Muscle of leg (tissue), 11 donors: Measurements from ENCODE around the gene GPS2. TPM values are rescaled to one million over a fixed set of nuclear protein-coding genes. Genes with fewer than 3 reads are reported as not detected.
"Not testable (repeated sequence)": the region's sequence is repeated elsewhere in the genome, so short reads cannot be mapped to it uniquely, and the experiment has no call there.

ENCODE experiments used
- DNase-seq: peaks from one replicate; pipeline ENCODE4 v3.0.0; 2013
- H3K27ac ChIP-seq: one replicate; pipeline ENCODE4 v1.5.1; 2013; ENCODE audit warnings: mild to moderate bottlenecking, low read length, control low read depth
- H3K27me3 ChIP-seq: one replicate; pipeline ENCODE4 v1.6.1; 2013; ENCODE audit warnings: low read length; ENCODE audit not compliant: control insufficient read depth, insufficient read depth
- H3K36me3 ChIP-seq: one replicate; pipeline ENCODE4 v1.6.1; 2013; ENCODE audit warnings: low read length; ENCODE audit not compliant: control insufficient read depth, insufficient read depth
- H3K4me1 ChIP-seq: one replicate; pipeline ENCODE4 v1.6.1; 2013; ENCODE audit warnings: low read length; ENCODE audit not compliant: control insufficient read depth, insufficient read depth
- H3K4me3 ChIP-seq: one replicate; pipeline ENCODE4 v1.5.1; 2013; ENCODE audit warnings: low read length, control low read depth
- H3K9me3 ChIP-seq: replicated peaks from 2 replicates; pipeline ENCODE4 v1.6.1; 2013; ENCODE audit warnings: low read depth, low read length; ENCODE audit not compliant: control insufficient read depth
- WGBS: methylation state at CpG from one replicate; pipeline ENCODE4 v1.1.5; 2013; ENCODE audit warnings: missing lambda C conversion rate; ENCODE audit not compliant: insufficient coverage; 5-methylcytosine and 5-hydroxymethylcytosine counted together
- polyA plus RNA-seq, 8 donors: library from polyadenylated mRNA; unstranded; fragments of 120-200 nt; gene quantifications; one replicate each; pipeline versions ENCODE4 v1.2.1 to v1.2.3, GENCODE V29; 2013; ENCODE audit warnings: inconsistent platforms in 1 of 8, low replicate concordance in 1 of 8; ENCODE audit not compliant: insufficient read length in 8 of 8, insufficient read depth in 1 of 8
- total RNA-seq: library from RNA; stranded (reverse); fragments of 120-200 nt; gene quantifications from one replicate; pipeline ENCODE4 v1.2.4, GENCODE V29; 2013

Gene GPS2
- total and polyA plus RNA-seq, 9 donors: 34.7 to 65.9 (median 59.6) TPM

- Histone ChIP-seq H3K4me1 (peaks cover under 1% of the 10 kb centered on the region), H3K27ac (no peak overlapping the region), H3K4me3 (no peak overlapping the region), H3K9me3 (no peaks in the 10 kb centered on the region), H3K36me3 (no peaks in the 10 kb centered on the region), H3K27me3 (peaks cover 28% of the 10 kb centered on the region)
- peak; percentile 7 for DNase-seq
- 85% methylated on average over 6 of the region's 13 CpGs for WGBS
These were observed 26.7 kb upstream of the GPS2 start for GRCh38 chr17:7341842-7342241.

- Histone ChIP-seq H3K27ac (no peak overlapping the region), H3K4me3 (no peak overlapping the region), H3K36me3 (no peaks in the 10 kb centered on the region), H3K9me3 (no peaks in the 10 kb centered on the region), H3K27me3 (peaks cover 36% of the 10 kb centered on the region), H3K4me1 (peaks cover 5% of the 10 kb centered on the region)
- 83% methylated on average over 1 of the region's 2 CpGs for WGBS
- DNase-seq: peak; percentile 16
These were observed 25.0 kb upstream of the GPS2 start for GRCh38 chr17:7340179-7340578.

- WGBS: 77% methylated on average over 6 of the region's 7 CpGs
- DNase-seq, H3K36me3 ChIP-seq, H3K9me3 ChIP-seq, H3K4me3 ChIP-seq, H3K27ac ChIP-seq: not testable (repeated sequence)
- H3K4me1 ChIP-seq: peaks cover 11% of the 10 kb centered on the region
- H3K27me3 ChIP-seq: peaks cover 30% of the 10 kb centered on the region
These were observed 22.4 kb upstream of the GPS2 start for GRCh38 chr17:7337600-7337999.

- Histone ChIP-seq H3K27me3 (peaks cover 27% of the 10 kb centered on the region), H3K4me1 (peaks cover 11% of the 10 kb centered on the region), H3K4me3 (no peak within 1 kb of the TSS), H3K27ac (no peak within 1 kb of the TSS), H3K9me3 (no peaks in the 10 kb centered on the region), H3K36me3 (no peaks in the 10 kb centered on the region)
- WGBS: 27% methylated on average over 6 of the region's 17 CpGs
- no peak for DNase-seq
These were observed 21.3 kb upstream of the GPS2 start, which contains the start of gene ACAP1 for GRCh38 chr17:7336240-7337175. Gene ACAP1, plus strand, starts transcription at chr17:7336529. Its CDS starts 206 bp downstream, at chr17:7336735.

- 72% methylated on average over 9 of the region's 13 CpGs for WGBS
- not testable (repeated sequence) for DNase-seq, H3K4me3 ChIP-seq, H3K9me3 ChIP-seq, H3K27ac ChIP-seq, H3K36me3 ChIP-seq
- Histone ChIP-seq H3K27me3 (peaks cover 21% of the 10 kb centered on the region), H3K4me1 (peaks cover 12% of the 10 kb centered on the region)
These were observed 20.6 kb upstream of the GPS2 start for GRCh38 chr17:7335765-7336164.

GRCh38 chr17:7334938-7335538 is 19.9 kb upstream of the GPS2 start:
- peaks cover 18% of the 10 kb centered on the region for H3K4me1 ChIP-seq
- DNase-seq: no peak
- no peak overlapping the region for H3K4me3 ChIP-seq
- H3K36me3 ChIP-seq: no peaks in the 10 kb centered on the region
- no peak overlapping the region for H3K27ac ChIP-seq
- 92% methylated on average over 2 of the region's 3 CpGs for WGBS
- H3K9me3 ChIP-seq: no peaks in the 10 kb centered on the region
- peaks cover 20% of the 10 kb centered on the region for H3K27me3 ChIP-seq

GRCh38 chr17:7332600-7333069 is 17.5 kb upstream of the GPS2 start:
- not testable (repeated sequence) for H3K4me3 ChIP-seq, DNase-seq, H3K36me3 ChIP-seq, H3K27ac ChIP-seq, H3K9me3 ChIP-seq
- peaks cover 19% of the 10 kb centered on the region for H3K27me3 ChIP-seq
- H3K4me1 ChIP-seq: peaks cover 26% of the 10 kb centered on the region
- 47% methylated on average over 6 of the region's 14 CpGs for WGBS

GRCh38 chr17:7332111-7332510 is 17.0 kb upstream of the GPS2 start:
- Histone ChIP-seq H3K27me3 (peaks cover 17% of the 10 kb centered on the region), H3K36me3 (peaks cover 4% of the 10 kb centered on the region), H3K4me1 (peaks cover 26% of the 10 kb centered on the region), H3K27ac (no peak overlapping the region), H3K9me3 (no peaks in the 10 kb centered on the region), H3K4me3 (no peak overlapping the region)
- WGBS: 32% methylated on average over 5 of the region's 7 CpGs
- DNase-seq: no peak

- Histone ChIP-seq H3K27ac (peak overlapping the region; percentile 100), H3K36me3 (peaks cover 19% of the 10 kb centered on the region), H3K4me1 (peaks cover 23% of the 10 kb centered on the region), H3K4me3 (peak overlapping the region; percentile 96), H3K9me3 (no peaks in the 10 kb centered on the region), H3K27me3 (peaks cover 8% of the 10 kb centered on the region)
- peak; percentile 33 for DNase-seq
- WGBS: 64% methylated on average over 9 of the region's 13 CpGs
These were observed 15.5 kb upstream of the GPS2 start for GRCh38 chr17:7330638-7331015.

GRCh38 chr17:7329997-7330637 is 15.0 kb upstream of the GPS2 start:
- Histone ChIP-seq H3K9me3 (no peaks in the 10 kb centered on the region), H3K4me3 (peak overlapping the region; percentile 96), H3K4me1 (peaks cover 20% of the 10 kb centered on the region), H3K27me3 (peaks cover 5% of the 10 kb centered on the region), H3K36me3 (peaks cover 24% of the 10 kb centered on the region), H3K27ac (peak overlapping the region; percentile 100)
- WGBS: under 1% methylated on average over 28 of the region's 34 CpGs
- peak; percentile 96 for DNase-seq
